Putamen (tissue), 1 donor: ENCODE results near the gene MANBA.
"Not testable (repeated sequence)": the region's sequence is repeated elsewhere in the genome, so short reads cannot be mapped to it uniquely, and the experiment has no call there.

Experiments
- DNase-seq: peaks from one replicate; pipeline ENCODE4 v3.0.0-alpha.2; 2016; ENCODE audit warnings: low spot score

Gene MANBA

GRCh38 chr4:102722740-102723139 is 38.0 kb downstream of the MANBA start:
- DNase-seq, result no peak

- DNase-seq, result not testable (repeated sequence)
These were observed 41.8 kb downstream of the MANBA start for GRCh38 chr4:102718833-102719575.

GRCh38 chr4:102717448-102718092 is 43.2 kb downstream of the MANBA start:
- DNase-seq, result no peak

GRCh38 chr4:102715057-102715456 is 45.7 kb downstream of the MANBA start:
- DNase-seq, result no peak

GRCh38 chr4:102713774-102714173 is 47.0 kb downstream of the MANBA start:
- not testable (repeated sequence) for DNase-seq

GRCh38 chr4:102713096-102713495 is 47.7 kb downstream of the MANBA start:
- DNase-seq, result no peak

- DNase-seq, result no peak
These were observed 49.8 kb downstream of the MANBA start for GRCh38 chr4:102710986-102711385.

- DNase-seq, result not testable (repeated sequence)
These were observed 51.7 kb downstream of the MANBA start for GRCh38 chr4:102709060-102709459.

- no peak for DNase-seq
These were observed 53.6 kb downstream of the MANBA start for GRCh38 chr4:102707150-102707549.

GRCh38 chr4:102705391-102705935 is 55.3 kb downstream of the MANBA start:
- no peak for DNase-seq

- no peak for DNase-seq
These were observed 64.0 kb downstream of the MANBA start for GRCh38 chr4:102696758-102697157.

- DNase-seq, result no peak
These were observed 66.0 kb downstream of the MANBA start for GRCh38 chr4:102694791-102695190.

GRCh38 chr4:102693861-102694260 is 66.9 kb downstream of the MANBA start:
- no peak for DNase-seq

- no peak for DNase-seq
These were observed 67.4 kb downstream of the MANBA start for GRCh38 chr4:102693262-102693850.

GRCh38 chr4:102692474-102692873 is 68.3 kb downstream of the MANBA start:
- peak; percentile 5 for DNase-seq

- DNase-seq, result no peak
These were observed 72.8 kb downstream of the MANBA start for GRCh38 chr4:102687982-102688433.

- no peak for DNase-seq
These were observed 73.3 kb downstream of the MANBA start for GRCh38 chr4:102687373-102687981.

GRCh38 chr4:102685768-102686167 is 75.0 kb downstream of the MANBA start:
- DNase-seq, result no peak

- DNase-seq, result no peak
These were observed 76.1 kb downstream of the MANBA start for GRCh38 chr4:102684610-102685052.

- no peak for DNase-seq
These were observed 76.7 kb downstream of the MANBA start for GRCh38 chr4:102683881-102684609.

GRCh38 chr4:102678695-102679335 is 82.0 kb downstream of the MANBA start:
- no peak for DNase-seq
